GM19035 (cell line): ENCODE data around the gene AMFR.

ENCODE experiments used
- ATAC-seq: cut with Tn5 transposase; IDR thresholded peaks from one replicate; pipeline ENCODE4 v1.9.1; 2021; ENCODE audit not compliant: unreplicated experiment

AMFR gene

GRCh38 chr16:56424404-56424764 lies 961 bp downstream of the AMFR start:
- ATAC-seq: no peak

GRCh38 chr16:56423584-56424403 lies 1.6 kb downstream of the AMFR start:
- ATAC-seq: peak; percentile 28

GRCh38 chr16:56422896-56423441 lies 2.4 kb downstream of the AMFR start:
- no peak for ATAC-seq

- no peak for ATAC-seq
These were observed 3.2 kb downstream of the AMFR start for GRCh38 chr16:56421976-56422669.

GRCh38 chr16:56421313-56421712 lies 4.0 kb downstream of the AMFR start:
- no peak for ATAC-seq

- no peak for ATAC-seq
These were observed 4.7 kb downstream of the AMFR start for GRCh38 chr16:56420613-56421012.

- no peak for ATAC-seq
These were observed 5.4 kb downstream of the AMFR start for GRCh38 chr16:56419740-56420548.

- ATAC-seq: no peak
These were observed 8.2 kb downstream of the AMFR start for GRCh38 chr16:56417138-56417537.

GRCh38 chr16:56415875-56416274 lies 9.5 kb downstream of the AMFR start:
- ATAC-seq: no peak

GRCh38 chr16:56414366-56414765 lies 11.0 kb downstream of the AMFR start:
- ATAC-seq: no peak

GRCh38 chr16:56413381-56413780 lies 12.0 kb downstream of the AMFR start:
- no peak for ATAC-seq

GRCh38 chr16:56411624-56412023 lies 13.7 kb downstream of the AMFR start:
- no peak for ATAC-seq

GRCh38 chr16:56411123-56411522 lies 14.2 kb downstream of the AMFR start:
- ATAC-seq: no peak

- no peak for ATAC-seq
These were observed 16.1 kb downstream of the AMFR start for GRCh38 chr16:56409195-56409594.

- ATAC-seq: no peak
These were observed 16.8 kb downstream of the AMFR start for GRCh38 chr16:56408379-56409098.

- no peak for ATAC-seq
These were observed 19.2 kb downstream of the AMFR start for GRCh38 chr16:56405977-56406672.

GRCh38 chr16:56401482-56401881 lies 23.9 kb downstream of the AMFR start:
- no peak for ATAC-seq

GRCh38 chr16:56400458-56400857 lies 24.9 kb downstream of the AMFR start:
- ATAC-seq: no peak

GRCh38 chr16:56399486-56399885 lies 25.9 kb downstream of the AMFR start:
- ATAC-seq: no peak

- ATAC-seq: no peak
These were observed 26.3 kb downstream of the AMFR start for GRCh38 chr16:56399047-56399446.
